Measurements from ENCODE around the gene RASSF6. TPM values are rescaled to one million over a fixed set of nuclear protein-coding genes. Genes with fewer than 3 reads are reported as not detected.
"Not testable (repeated sequence)": the region's sequence is repeated elsewhere in the genome, so short reads cannot be mapped to it uniquely, and the experiment has no call there.

RASSF6 gene
- total RNA-seq, 2 experiments from 2014 or later: 0.06 TPM; not detected in 1

DNA sequence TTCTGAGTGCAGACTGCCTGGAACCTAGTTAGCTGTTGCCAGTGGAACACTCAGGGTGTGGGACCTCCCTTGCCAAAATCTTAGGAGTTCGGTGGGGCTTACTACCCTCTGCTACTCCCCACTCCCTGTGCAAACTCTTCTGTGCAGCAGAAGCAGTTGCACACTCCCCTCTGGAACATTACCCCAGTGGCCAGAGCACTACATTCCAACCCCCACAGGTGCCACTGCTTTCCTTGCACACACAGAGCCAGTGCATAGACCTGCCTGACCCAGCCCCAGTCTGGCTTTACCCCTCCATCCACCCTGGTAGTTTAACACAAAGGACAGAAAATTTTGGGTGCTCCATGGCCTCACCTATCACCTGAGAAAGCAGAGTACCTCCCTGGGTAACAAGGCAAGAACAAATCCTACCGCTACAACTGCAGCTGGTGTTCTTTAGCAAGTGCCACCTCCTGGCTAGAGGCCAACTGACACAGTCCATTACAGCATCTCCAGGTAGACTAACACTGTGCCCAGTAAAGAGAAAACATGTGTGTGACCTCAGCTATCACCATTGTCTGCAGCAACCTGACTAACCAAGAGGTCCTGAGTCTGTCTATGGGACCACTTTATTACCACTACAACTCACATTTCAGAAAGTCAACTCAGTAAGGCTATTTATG lies 11.5 kb upstream of the RASSF6 start:
- H3K4me1 Mint-ChIP-seq: no peaks in the 10 kb centered on the region
- H3K27me3 Mint-ChIP-seq: peaks cover 5% of the 10 kb centered on the region
- POLR2A ChIA-PET: no interaction called here

DNA sequence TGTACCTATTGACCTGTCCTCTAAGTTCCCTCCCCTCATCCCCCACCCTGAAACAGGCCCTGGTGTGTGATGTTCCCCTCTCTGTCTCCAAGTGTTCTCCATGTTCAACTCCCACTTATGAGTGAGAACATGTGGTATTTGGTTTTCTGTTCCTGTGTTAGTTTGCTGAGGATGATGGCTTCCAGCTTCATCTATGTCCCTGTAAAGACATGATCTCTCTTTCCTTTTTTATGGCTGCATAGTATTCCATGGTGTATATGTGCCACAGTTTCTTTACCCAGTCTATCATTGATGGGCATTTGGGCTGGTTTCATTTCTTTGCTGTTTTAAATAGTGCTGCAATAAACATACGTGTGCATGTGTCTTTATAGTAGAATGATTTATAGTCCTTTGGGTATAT lies 8.6 kb upstream of the RASSF6 start:
- H3K36me3 Mint-ChIP-seq; H3K27ac Mint-ChIP-seq; H3K27me3 Mint-ChIP-seq; H3K9me3 Mint-ChIP-seq; H3K4me1 Mint-ChIP-seq; H3K4me3 Mint-ChIP-seq; DNase-seq; ATAC-seq (ENCODE audit: low read depth); POLR2A ChIA-PET: not testable (repeated sequence)

More for the DNA sequence above, 11.5 kb upstream of the RASSF6 start:
- no peak for ATAC-seq (ENCODE audit: low read depth)
- DNase-seq: no peak
- Mint-ChIP-seq H3K27ac (no peak overlapping the region), H3K9me3 (peaks cover 2% of the 10 kb centered on the region), H3K4me3 (no peak overlapping the region), H3K36me3 (no peaks in the 10 kb centered on the region)

DNA sequence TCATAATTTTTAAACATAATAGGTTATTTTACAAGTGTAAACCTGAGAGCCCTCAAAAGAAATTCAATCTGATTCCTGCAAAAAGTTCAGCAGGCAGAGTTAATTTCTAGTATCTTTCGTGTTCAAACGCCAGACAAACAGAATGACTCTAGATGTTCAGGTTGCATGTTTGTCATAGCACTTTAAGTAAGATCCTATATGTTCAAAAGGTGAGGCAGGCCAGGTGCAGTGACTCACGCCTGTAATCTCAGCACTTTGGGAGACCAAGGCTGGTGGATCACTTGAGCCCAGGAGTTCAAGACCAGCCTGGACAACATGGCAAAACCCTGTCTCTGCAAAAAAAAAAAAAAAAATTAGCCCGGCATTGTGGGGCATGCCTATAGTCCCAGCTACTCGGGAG lies 1.1 kb upstream of the RASSF6 start:
- no peak overlapping the region for H3K4me3 Mint-ChIP-seq
- no peaks in the 10 kb centered on the region for H3K36me3 Mint-ChIP-seq
- ATAC-seq (ENCODE audit: low read depth) (no peak), DNase-seq (no peak)
- H3K9me3 Mint-ChIP-seq: no peaks in the 10 kb centered on the region
- H3K27me3 Mint-ChIP-seq: peaks cover 5% of the 10 kb centered on the region
- POLR2A ChIA-PET: no interaction called here
- peaks cover 7% of the 10 kb centered on the region for H3K4me1 Mint-ChIP-seq
- no peak overlapping the region for H3K27ac Mint-ChIP-seq

DNA sequence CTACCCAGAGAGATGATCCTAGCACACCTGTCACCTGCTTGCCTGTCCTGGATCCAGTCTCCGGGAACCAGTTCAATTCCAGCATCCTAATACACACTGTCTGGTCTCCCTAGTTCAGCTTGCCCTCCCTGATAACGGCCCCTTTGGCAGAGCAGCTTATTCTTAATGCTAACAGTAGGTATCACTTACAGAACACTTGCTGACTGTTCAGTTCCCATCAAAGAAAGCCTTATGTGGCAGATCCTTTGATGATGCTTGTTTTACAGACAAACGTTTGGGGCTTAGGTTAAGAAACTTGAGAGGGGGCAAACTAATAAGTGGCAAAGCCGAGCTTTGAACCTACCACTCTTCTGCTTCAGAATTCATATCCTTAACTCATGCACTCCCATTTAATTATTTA lies 890 bp downstream of the RASSF6 start:
- DNase-seq (no peak), ATAC-seq (ENCODE audit: low read depth) (no peak)
- peaks cover 7% of the 10 kb centered on the region for H3K4me1 Mint-ChIP-seq
- no peak overlapping the region for H3K27ac Mint-ChIP-seq
- no peak overlapping the region for H3K4me3 Mint-ChIP-seq
- H3K36me3 Mint-ChIP-seq: no peaks in the 10 kb centered on the region
- POLR2A ChIA-PET: no interaction called here
- H3K9me3 Mint-ChIP-seq: no peaks in the 10 kb centered on the region
- H3K27me3 Mint-ChIP-seq: peaks cover 9% of the 10 kb centered on the region

DNA sequence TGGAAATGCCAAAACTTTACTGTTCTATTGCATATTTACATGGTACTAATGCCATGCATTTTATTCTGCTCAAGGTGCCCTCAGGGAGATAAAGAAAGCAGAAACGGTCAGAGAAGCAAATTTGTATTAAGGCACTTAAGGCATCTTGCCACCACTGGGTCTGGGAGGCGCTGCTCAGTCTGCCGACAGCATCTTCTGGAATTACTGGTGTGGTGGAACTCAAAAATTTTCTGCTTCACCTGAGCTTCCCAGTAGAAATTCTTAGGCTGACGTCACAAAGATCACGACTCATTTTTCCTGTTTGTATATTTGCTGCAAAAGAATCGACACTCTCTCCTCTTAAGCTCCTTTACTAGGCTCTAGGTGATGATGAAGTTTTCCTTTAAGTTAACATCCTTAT lies 3.0 kb downstream of the RASSF6 start:
- DNase-seq (no peak), ATAC-seq (ENCODE audit: low read depth) (no peak)
- Mint-ChIP-seq H3K36me3 (no peaks in the 10 kb centered on the region), H3K4me3 (no peak overlapping the region), H3K4me1 (peaks cover 7% of the 10 kb centered on the region), H3K27ac (no peak overlapping the region), H3K27me3 (peaks cover 9% of the 10 kb centered on the region), H3K9me3 (no peaks in the 10 kb centered on the region)
- POLR2A ChIA-PET: no interaction called here

DNA sequence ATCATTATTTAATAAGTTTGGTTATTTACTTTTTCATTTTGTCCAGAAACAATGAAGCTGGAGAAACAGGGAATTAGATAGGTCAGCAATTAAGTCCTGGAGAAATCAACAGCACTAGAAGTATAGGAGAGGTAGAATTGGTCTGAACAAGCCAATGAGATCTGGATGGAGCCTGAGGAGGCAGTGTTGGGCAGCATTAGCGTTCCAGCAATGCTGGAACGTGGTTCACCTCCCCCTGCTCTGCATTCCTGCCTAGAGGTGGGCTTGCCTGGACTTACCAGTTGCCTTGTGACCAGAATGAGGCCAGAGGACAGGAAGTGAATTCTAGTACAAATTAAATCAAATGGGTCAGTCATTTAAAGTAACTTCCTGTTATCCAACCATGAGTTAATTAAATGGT lies 4.6 kb downstream of the RASSF6 start:
- no peak for DNase-seq
- no peak overlapping the region for H3K27ac Mint-ChIP-seq
- POLR2A ChIA-PET: no interaction called here
- H3K9me3 Mint-ChIP-seq: no peaks in the 10 kb centered on the region
- no peaks in the 10 kb centered on the region for H3K36me3 Mint-ChIP-seq
- peaks cover 12% of the 10 kb centered on the region for H3K27me3 Mint-ChIP-seq
- H3K4me3 Mint-ChIP-seq: no peak overlapping the region
- H3K4me1 Mint-ChIP-seq: peaks cover 5% of the 10 kb centered on the region
- ATAC-seq (ENCODE audit: low read depth): no peak

DNA sequence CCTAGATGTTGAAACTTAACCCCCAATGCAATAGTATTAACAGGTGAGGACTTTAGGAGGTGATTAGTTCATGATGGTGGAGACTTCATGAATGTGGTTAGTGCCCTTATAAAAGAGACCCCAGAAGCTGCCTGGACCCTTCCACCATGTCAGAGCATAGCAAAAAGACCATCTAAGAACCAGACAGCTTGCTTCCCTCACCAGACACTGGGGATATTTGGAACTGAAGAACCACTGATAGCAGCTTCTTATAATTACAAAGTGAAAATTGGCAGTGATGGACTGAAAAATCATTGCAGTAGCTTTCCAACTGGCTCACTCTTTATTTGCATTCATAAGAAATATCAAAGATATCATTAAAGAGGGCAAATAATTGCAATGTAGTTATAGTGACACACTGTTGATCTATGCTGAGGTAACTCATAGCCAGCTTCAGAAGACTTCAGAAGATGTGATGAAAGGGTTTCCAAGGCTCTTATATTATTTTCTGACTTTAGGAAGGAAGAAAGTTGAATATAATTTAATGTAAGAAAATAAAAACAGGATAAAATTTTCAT lies 5.8 kb downstream of the RASSF6 start:
- DNase-seq (no peak), ATAC-seq (ENCODE audit: low read depth) (no peak)
- H3K27ac Mint-ChIP-seq: no peak overlapping the region
- H3K27me3 Mint-ChIP-seq: peaks cover 17% of the 10 kb centered on the region
- no peak overlapping the region for H3K4me3 Mint-ChIP-seq
- H3K4me1 Mint-ChIP-seq: no peaks in the 10 kb centered on the region
- POLR2A ChIA-PET: no interaction called here
- no peaks in the 10 kb centered on the region for H3K36me3 Mint-ChIP-seq
- H3K9me3 Mint-ChIP-seq: no peaks in the 10 kb centered on the region

DNA sequence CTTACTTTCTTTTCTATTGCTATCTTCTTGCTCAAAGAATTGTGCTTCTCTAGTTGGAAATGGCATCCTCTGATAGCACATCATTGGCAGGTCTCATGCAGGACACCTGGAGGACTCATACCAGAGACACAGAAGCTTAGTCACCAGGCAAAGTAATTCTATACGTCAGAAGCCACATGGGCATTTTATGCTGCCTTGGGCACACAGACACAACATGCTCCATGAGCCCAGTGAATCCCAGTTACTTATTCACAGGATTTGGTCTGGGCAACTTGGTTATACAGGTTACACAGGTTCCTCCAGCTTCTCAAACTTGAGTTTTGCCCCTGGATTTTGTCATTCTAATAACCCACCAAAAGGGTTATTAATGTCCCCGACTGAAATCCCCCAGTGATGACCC lies 7.1 kb downstream of the RASSF6 start:
- H3K9me3 Mint-ChIP-seq: no peaks in the 10 kb centered on the region

DNA sequence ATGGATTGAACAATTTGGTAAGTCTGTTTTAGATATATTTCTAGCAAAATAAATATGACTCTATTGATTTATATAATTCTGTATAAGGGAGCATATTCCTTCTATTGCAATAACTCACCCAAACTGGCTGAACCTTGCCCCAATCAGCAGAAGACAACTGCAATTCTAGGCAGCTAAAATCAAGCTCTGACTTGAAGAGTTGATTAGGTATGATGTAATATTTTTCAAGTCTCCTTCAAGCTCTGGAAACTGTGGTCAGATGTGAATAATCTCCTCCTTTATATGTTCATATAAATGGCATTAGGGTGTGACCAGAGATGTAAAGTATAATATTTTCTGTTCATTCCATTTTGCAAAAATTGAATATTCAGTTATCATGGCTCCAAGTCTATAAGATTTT lies 8.2 kb downstream of the RASSF6 start:
- Mint-ChIP-seq H3K4me3 (no peak overlapping the region), H3K9me3 (no peaks in the 10 kb centered on the region), H3K27me3 (peaks cover 19% of the 10 kb centered on the region), H3K27ac (no peak overlapping the region), H3K4me1 (no peaks in the 10 kb centered on the region), H3K36me3 (no peaks in the 10 kb centered on the region)
- ATAC-seq (ENCODE audit: low read depth): no peak
- no peak for DNase-seq
- POLR2A ChIA-PET: no interaction called here

More for the DNA sequence above, 7.1 kb downstream of the RASSF6 start:
- no peaks in the 10 kb centered on the region for H3K36me3 Mint-ChIP-seq
- H3K27me3 Mint-ChIP-seq: peaks cover 17% of the 10 kb centered on the region
- no peaks in the 10 kb centered on the region for H3K4me1 Mint-ChIP-seq
- no peak for DNase-seq
- no peak for ATAC-seq (ENCODE audit: low read depth)
- POLR2A ChIA-PET: no interaction called here
- no peak overlapping the region for H3K4me3 Mint-ChIP-seq
- H3K27ac Mint-ChIP-seq: no peak overlapping the region

DNA sequence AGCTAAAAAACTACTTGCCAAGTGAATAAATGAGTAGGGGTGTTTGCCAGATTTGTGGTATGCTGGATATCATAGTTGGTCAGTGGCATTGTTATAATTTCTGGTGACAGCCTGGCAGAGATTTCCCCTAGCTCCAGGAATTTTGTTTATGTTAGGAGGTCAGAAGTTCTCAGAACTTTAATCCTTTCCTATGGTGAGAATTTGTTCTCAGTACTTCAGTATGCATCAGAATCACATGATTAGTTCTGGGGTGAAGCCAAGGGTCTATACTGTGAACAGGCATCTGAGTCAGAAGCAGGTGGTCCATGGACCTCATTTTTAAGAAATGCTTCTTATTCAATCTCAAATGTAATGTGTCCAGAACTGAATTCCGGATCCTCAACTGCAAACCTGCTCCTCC lies 10.5 kb downstream of the RASSF6 start:
- no peak for ATAC-seq (ENCODE audit: low read depth)
- Mint-ChIP-seq H3K4me1 (no peaks in the 10 kb centered on the region), H3K27me3 (peaks cover 15% of the 10 kb centered on the region), H3K36me3 (no peaks in the 10 kb centered on the region), H3K27ac (no peak overlapping the region), H3K9me3 (no peaks in the 10 kb centered on the region), H3K4me3 (no peak overlapping the region)
- POLR2A ChIA-PET: no interaction called here
- no peak for DNase-seq

DNA sequence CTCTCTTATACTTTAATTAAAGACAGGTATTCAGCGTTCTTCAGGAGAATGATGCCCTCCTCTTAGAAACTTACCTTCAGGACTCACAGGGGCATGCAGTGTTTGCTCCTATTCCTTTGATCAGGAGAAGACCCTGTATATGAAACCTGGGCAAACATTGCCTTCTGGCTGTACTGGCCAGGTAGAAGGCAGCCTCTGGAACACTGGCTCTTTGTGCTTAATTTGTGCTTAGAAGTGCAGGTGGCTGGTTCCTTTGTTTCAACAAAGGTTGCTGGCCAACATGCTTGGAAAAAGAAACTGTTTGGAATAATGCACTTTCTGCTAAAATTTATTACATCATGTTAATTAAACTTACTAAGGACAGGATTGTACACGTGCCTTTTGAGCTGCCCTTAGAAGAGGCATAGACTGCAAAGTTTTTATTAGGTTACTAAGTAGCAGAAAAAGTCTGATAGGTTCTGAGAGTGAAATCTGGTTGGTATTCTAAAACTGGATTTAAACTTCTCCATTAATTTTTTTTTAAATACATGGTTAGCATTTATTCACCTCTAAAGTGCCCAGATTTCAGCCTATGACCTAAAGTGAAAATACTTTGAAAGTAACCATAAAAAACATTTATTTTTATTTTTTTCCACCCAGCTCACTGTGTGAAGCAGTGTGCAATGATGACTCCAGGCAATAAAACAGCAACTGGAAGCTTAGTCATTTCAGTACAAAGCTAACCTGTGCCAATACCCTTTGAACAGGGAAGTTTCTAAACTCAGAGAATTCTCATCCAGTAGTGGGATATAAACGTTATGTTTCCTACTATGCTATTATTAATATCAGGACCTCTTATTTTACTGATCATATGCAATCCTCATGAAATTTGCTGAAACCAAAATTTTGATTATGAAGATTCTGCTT lies 11.3 kb downstream of the RASSF6 start:
- H3K27me3 Mint-ChIP-seq: peaks cover 15% of the 10 kb centered on the region
- no peak overlapping the region for H3K4me3 Mint-ChIP-seq
- ATAC-seq (ENCODE audit: low read depth) (no peak), DNase-seq (no peak)
- POLR2A ChIA-PET: no interaction called here
- H3K9me3 Mint-ChIP-seq: no peaks in the 10 kb centered on the region
- H3K27ac Mint-ChIP-seq: no peak overlapping the region
- H3K36me3 Mint-ChIP-seq: no peaks in the 10 kb centered on the region
- H3K4me1 Mint-ChIP-seq: no peaks in the 10 kb centered on the region

DNA sequence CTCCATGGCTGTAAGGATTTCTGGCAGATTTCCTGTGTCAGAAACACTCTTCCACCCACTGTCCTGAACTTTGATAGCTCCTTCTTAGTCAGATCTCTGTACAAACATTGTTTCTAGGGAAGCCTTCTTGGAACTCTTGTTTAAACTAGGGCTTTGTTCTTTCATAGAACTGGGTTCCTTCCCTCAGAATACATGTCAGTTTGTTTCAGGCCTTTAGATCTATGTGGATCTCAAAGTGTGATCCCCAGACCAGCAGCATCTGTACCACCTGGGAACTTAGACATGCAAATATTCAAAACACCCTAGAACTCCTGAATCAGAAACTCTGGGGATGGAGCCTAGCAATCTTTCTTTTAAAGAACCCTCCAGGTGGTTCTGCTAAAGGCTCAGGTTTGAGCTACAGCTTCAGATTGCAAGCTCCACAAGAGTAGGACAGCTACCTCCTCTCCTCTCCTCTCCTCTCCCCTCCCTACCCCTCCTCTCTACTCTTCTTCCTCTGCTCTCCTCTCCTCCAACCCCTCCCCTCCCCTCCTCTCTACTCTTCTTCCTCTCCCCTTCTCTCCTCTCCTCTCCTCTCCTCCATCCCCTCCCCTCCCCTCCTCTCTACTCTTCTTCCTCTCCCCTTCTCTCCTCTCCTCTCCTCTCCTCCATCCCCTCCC lies 12.7 kb downstream of the RASSF6 start:
- no peak overlapping the region for H3K4me3 Mint-ChIP-seq
- H3K9me3 Mint-ChIP-seq: no peaks in the 10 kb centered on the region
- no peaks in the 10 kb centered on the region for H3K4me1 Mint-ChIP-seq
- H3K36me3 Mint-ChIP-seq: no peaks in the 10 kb centered on the region
- H3K27ac Mint-ChIP-seq: no peak overlapping the region
- H3K27me3 Mint-ChIP-seq: peaks cover 15% of the 10 kb centered on the region
- POLR2A ChIA-PET: no interaction called here
- DNase-seq: no peak
- no peak for ATAC-seq (ENCODE audit: low read depth)

DNA sequence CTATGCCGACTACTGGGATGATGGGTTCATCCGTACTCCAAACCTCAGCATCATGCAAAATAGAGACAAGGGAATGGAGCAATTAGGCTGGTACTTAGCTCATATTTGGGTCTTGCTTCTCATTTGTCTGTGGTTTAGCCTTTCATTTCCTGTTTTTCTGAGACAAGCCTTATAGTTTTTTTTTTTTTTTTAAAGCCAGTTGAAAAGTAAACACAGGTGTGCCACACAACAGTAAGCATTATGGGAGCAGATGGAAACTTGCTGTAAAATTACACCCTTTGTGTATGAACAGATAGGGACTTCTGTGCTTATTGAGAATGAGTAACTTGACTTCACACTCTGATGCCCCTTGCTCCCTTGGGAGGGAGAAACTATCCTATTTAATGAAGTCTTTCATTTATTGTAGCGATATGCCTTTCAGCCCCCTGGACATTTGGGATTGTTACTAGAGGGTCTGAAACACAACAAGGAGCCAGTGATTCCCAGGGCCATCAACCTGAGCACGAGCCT lies 13.7 kb downstream of the RASSF6 start:
- Mint-ChIP-seq H3K4me1 (no peaks in the 10 kb centered on the region), H3K27ac (no peak overlapping the region), H3K36me3 (no peaks in the 10 kb centered on the region), H3K9me3 (no peaks in the 10 kb centered on the region), H3K4me3 (no peak overlapping the region), H3K27me3 (peaks cover 12% of the 10 kb centered on the region)
- POLR2A ChIA-PET: no interaction called here
- DNase-seq (no peak), ATAC-seq (ENCODE audit: low read depth) (no peak)

Data from activated naive CD8-positive, alpha-beta T cell treated with anti-CD3 and anti-CD28 coated beads, Interleukin-2, amount 10 ng/mL, durations not matched to agents 7 days and 5 days (primary cell).